ENCODE measurements around the gene PAK5.
A peak's percentile ranks its signal among the peaks of the same experiment; 100 is the strongest.

Gene PAK5

GRCh38 chr20:9838378-9839295 is at the start of gene PAK5:
Gene PAK5 (minus strand): TSS chr20:9839076. CDS start chr20:9644328, 194,748 bp downstream.
- peak; percentile 97 for DNase-seq

GRCh38 chr20:9887706-9888105 is 48.8 kb upstream of the PAK5 start:
- no peak for DNase-seq

DNA sequence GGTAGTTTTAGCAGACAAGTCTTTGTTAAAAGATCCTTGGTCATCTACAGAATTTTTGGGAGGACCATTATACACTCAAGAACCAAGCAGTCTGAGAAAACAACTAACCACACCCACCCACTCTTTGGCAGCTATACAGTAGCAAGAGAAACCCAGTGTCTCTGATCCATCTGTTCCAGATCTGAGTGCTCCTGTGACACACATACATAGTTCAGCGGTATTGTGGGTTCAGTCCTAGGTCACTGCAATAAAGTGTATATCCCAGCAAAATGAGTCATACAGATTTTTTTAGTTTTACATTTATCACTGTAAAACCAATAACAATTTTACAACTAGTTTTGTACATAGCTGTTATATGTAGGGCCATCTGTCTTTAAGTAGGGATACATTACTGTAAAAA is 47.4 kb upstream of the PAK5 start:
- no peak for DNase-seq

DNA sequence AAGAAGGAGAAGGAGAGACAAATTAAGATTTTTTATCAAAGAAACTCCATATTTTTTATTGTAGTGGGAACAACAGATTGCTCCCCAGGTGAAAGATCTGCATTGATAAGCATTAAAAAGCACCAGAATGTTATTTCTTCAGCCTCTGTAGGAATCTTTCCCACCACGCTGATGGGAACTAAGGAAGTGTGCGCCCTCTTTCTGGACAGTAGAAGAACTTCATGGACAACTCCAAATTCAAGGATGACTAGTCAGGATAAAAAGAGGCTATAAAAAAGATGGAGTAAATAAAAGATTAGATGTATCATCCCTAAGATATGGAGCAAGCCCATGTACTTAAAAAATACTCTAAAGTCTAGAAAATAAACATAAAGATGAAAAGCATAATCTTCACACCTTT is 45.8 kb upstream of the PAK5 start:
- peak; percentile 24 for DNase-seq

- DNase-seq: peak; percentile 21
These were observed 45.2 kb upstream of the PAK5 start for GRCh38 chr20:9884061-9884460.

- DNase-seq: no peak
These were observed 39.1 kb upstream of the PAK5 start for GRCh38 chr20:9877932-9878495.

DNA sequence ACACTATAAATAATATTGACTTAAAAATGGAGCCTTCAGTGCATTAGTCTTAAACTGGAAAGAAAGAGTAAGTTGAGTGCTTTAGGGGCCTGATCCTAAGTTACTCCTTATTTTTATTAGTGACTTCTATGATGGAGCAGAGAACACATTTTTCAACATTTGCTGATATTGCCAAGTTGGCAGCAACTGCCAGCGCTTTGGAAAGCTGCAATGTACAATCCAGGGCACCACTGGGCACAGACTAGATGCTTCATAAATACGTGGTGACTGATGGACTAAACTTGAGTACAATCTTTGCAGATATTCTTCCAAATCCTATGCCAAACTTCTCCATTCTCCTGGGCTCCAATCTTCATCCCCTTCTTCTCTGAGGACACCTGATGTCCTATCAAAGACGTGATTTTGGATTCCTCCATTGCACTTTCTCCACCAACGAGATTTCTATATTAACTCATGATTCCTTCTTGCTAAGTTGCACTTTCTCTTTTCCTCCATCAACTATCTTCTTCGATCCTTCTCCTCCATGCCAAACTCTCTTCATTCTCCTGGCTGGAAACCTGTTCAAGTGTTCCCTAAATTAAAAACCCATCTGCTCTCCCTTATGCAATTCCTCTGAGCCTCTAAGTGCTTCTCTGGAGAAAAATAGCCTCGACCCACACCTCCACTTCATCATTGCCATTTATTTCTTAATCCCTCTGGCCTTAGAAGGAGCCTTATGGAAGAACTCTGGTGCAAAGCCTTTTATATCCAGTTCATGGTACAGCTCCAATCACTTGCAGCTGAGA is 28.5 kb upstream of the PAK5 start:
- DNase-seq: no peak

- DNase-seq: no peak
These were observed 13.7 kb upstream of the PAK5 start for GRCh38 chr20:9852566-9852965.

DNA sequence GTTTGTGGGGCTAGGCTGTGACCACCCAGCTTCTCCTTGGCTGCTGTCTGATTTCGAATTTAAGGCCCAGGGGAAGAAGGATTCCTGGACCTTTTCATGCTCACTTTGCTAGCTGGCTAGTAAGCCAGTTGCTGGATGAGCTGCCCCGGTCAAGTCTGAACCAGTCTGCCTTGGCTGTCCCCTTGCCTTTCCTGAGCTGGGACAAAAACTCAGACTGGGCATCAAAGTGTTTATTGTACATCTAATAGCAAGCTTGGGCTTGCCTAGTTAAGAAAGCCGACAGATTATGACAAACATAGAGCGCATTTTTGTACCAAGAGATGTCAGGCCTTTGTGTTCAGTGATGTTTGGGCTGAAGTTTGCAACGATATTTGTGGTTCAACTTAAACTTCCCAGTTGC is 750 bp upstream of the PAK5 start:
- no peak for DNase-seq

DNA sequence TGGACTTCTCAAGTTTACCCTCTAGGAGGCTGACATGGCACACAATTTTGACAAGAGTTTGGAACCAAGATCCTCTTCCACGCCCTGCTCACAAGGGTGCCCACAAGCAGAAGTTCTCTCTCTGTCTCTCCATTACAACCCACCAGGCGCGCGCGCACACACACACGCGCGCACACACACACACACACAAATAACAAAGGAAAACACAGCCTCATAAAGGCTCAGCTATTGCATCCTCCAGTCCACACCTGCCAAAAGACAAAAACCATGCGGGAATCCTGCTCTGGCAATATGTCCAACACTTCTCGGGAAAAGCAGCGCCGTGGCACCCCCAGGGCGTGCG is 870 bp downstream of the PAK5 start:
- DNase-seq: peak; percentile 74

DNA sequence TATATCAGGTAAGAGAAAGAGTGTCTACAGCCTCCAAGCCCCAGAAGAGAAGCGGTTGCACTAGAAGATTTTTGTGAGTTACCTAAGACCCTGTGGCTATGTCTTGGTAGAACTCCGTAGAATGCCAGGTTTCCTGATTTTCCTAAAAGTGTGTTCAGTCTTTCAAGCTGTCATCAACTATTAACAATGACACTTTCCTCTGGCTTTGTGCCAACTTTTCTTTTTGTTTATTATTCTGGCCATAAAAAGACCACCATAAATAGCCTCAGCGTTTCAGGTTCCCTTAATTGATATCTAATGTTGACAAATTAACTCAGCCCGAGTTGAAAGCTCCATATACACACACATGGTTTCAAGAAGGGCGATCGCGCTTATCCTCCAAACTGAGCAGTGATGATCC is 1.2 kb downstream of the PAK5 start:
- no peak for DNase-seq

DNA sequence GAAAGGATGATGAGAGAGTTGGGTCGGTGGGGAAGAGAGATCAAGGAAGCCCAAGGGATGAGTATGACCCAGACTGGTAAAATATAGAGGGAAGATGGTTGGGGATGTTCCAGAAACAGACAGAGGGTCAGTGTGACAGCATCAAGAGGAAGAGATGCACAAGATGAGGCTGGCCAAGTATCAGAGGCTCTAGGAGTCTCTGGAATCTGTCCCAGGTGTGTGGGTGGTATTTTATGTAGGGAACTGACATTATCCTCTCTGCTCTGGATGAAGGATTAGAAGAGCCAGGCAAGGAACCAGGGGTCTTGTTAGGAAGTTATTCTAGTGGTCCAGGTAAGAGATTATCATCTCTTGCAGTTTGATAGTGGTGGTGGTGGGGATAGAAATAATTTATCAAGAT is 3.6 kb downstream of the PAK5 start:
- no peak for DNase-seq

DNA sequence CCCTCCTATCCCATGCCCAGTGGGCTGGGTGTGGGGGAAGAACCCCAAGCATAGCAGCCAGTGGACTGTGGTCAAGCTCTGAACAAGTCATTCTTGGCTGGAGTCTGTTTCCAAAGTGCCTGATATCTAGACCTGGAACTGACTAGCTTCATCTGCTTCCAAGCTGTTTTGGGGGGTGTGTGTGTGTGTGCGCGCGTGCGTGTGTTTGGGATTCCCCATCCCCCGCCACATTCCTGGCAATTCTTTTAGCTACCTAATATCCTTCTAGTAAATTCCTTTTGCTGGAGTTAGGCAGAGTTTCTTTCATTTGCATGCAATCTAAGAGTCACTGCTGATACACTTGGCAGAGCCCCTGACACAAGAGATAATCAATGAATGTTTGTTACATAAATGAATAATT is 7.8 kb downstream of the PAK5 start:
- DNase-seq: no peak

DNA sequence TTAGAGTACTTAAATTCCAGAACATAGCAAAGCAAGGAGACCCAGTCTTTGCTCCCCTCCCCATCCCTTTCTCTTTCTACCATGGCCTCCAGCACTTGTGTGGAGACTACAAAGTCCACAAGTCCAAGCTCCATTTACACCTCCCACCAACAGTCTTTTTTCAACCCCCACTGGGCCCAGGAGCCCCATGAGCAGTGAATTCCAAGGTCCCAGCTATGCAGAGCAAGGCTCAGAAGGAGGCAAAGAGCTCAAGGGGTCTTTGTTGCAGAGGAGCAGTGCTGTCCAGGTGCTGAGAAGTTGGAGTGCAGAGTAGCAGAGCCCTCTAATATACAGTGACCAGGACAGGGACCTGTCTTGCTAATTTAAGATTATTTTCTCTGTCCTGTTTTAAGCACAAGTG is 9.0 kb downstream of the PAK5 start:
- DNase-seq: no peak

DNA sequence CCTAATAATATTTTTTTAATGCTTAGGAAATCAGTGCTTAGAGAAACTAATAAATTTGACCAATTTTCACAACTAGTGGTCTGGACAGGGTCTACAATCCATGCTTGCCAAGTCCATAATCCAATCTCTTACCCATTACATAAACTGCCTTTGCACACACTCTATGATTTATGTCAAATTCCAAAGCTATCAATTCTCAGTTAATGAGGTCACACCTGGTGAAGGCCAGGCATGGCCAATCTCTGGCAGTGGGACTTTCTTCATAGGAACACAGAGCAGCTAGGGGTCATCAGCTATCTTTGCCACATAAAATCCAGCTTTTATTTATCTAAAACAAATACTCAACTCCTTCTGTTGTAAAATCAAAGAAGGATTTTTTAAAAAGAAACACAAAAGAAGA is 21.2 kb downstream of the PAK5 start:
- no peak for DNase-seq

- DNase-seq: no peak
These were observed 23.2 kb downstream of the PAK5 start for GRCh38 chr20:9815632-9816031.

DNA sequence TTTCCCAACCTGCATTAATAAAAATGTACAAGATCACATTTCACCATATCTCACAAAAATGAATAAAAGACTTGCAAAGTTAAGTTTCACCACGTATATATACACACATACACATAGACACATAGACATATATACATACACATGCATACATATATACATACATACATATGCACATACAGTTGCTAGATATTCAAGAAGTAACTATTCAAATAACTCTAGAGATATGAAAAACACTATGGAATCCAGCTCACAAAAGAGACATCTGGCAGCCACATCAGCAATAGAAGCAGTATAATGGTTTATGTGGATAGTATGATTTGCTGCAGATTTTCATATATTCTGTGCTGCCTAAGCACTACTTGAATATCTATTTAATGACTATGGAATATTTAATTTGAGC is 28.1 kb downstream of the PAK5 start:
- no peak for DNase-seq

GRCh38 chr20:9809271-9809670 is 29.6 kb downstream of the PAK5 start:
- no peak for DNase-seq

DNA sequence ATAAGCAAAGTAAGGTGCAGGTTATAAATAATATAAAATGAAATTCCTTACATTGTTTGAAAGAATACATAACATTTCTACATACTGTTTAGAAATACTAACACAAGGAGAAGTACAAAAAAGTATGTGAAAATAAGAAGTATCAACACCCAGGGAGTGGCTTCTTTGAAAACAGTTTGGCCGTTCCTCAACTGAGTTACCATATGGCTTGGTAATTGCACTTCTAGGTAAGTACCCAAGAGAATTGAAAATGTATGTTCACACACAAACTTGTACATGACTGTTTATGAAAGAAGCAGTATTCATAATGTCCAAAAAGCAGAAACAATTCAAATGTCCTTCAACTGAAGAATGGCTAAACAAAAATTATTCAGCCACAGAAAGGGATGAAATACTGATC is 30.7 kb downstream of the PAK5 start:
- no peak for DNase-seq

DNA sequence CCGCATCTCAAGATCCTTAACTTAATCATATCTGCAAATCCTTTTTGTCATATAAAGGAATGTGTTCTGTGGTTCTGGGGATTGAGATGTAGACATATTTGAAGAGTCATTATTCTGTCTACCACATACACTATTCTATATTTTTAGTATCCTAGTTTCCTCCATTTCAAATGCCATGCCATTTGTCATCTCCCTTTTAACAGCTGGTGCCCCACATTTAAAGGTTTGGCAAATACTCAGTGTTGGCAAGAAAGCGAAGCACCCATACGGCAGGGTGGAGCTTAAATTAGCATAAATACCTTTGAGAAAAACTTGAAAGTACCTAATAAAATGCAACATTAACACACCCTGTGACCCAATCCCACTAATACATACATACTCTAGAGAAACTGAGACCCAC is 31.7 kb downstream of the PAK5 start:
- DNase-seq: no peak

DNA sequence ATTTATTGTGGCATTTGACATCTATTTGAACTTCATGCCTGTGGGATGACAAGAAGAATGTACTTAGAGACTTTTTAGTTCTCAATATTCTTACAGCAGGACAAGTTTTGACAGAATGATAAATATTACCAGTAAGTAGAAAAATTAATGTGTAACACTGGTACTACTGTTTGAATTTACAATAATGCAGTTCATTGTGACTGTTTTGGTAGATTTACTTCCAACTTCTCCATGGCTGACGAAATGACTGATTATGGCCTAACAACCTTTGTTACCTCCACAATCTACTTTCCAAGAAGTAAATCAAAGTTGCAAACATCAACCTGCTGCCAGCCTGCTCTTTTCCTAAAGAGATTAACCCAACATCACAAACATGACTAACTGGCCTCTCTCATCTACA is 38.5 kb downstream of the PAK5 start:
- DNase-seq: no peak

GRCh38 chr20:9794831-9795230 is 44.0 kb downstream of the PAK5 start:
- no peak for DNase-seq

GRCh38 chr20:9792674-9793073 is 46.2 kb downstream of the PAK5 start:
- no peak for DNase-seq

GRCh38 chr20:9789131-9789530 is 49.7 kb downstream of the PAK5 start:
- DNase-seq: no peak
